H1 (cell line): ENCODE data around the gene IER3IP1. TPM values are rescaled to one million over a fixed set of nuclear protein-coding genes. Genes with fewer than 3 reads are reported as not detected.

Source experiments
- CTCF ChIA-PET: fragments of 300-600 bp; sonication (Branson Sonifier 250); formaldehyde crosslinking; loops from one replicate; lab custom pipeline; 2021; ENCODE audit not compliant: partially characterized antibody; lab: Charles Lee
- POLR2A ChIA-PET: fragments of 300-600 bp; sonication (Branson Sonifier 250); formaldehyde crosslinking; loops from one replicate; lab custom pipeline; 2021; ENCODE audit warnings: inconsistent platforms; ENCODE audit not compliant: partially characterized antibody; lab: Charles Lee
- DNase-seq, 2 experiments: peaks; one replicate each; pipeline versions ENCODE4 v3.0.0 to v3.0.0-alpha.2; 2010 to 2022; ENCODE audit warnings: low spot score in 2 of 2, low read depth in 1 of 2, mixed read lengths in 1 of 2
- FAIRE-seq: peaks from 2 replicates; lab custom pipeline; 2011; peaks lifted over from hg19 to GRCh38; lab: Jason Lieb, UNC
- H2AFZ ChIP-seq: 2 replicates; pipeline ENCODE4 v1.8.1; 2012; ENCODE audit warnings: low read length, inconsistent platforms
- H2AK5ac ChIP-seq: 2 replicates; pipeline ENCODE4 v1.6.1; 2013; ENCODE audit warnings: low read depth, low read length
- H2BK120ac ChIP-seq: replicated peaks from 2 replicates; pipeline ENCODE3; 2013; ENCODE audit warnings: low read depth, low read length, inconsistent platforms
- H2BK12ac ChIP-seq: 2 replicates; pipeline ENCODE4 v1.6.1; 2013; ENCODE audit warnings: low read depth, low read length
- H2BK15ac ChIP-seq: 2 replicates; pipeline ENCODE4 v1.6.1; 2013; ENCODE audit warnings: low read length
- H2BK20ac ChIP-seq: 2 replicates; pipeline ENCODE4 v1.6.1; 2013; ENCODE audit warnings: low read length
- H2BK5ac ChIP-seq: 2 replicates; pipeline ENCODE4 v1.6.1; 2013; ENCODE audit warnings: low read depth, low read length
- H3K14ac ChIP-seq: 2 replicates; pipeline ENCODE4 v1.6.1; 2013; ENCODE audit warnings: inconsistent platforms; ENCODE audit not compliant: insufficient read length
- H3K18ac ChIP-seq: 2 replicates; pipeline ENCODE4 v1.6.1; 2013; ENCODE audit warnings: low read length; ENCODE audit errors: extremely low read depth
- H3K23ac ChIP-seq: 2 replicates; pipeline ENCODE4 v1.6.1; 2013; ENCODE audit warnings: inconsistent platforms; ENCODE audit not compliant: insufficient read length
- H3K23me2 ChIP-seq: 2 replicates; pipeline ENCODE4 v1.6.1; 2013; ENCODE audit warnings: low read depth, low read length
- H3K27ac ChIP-seq: 2 replicates; pipeline ENCODE4 v1.6.1; 2011; ENCODE audit warnings: low read depth, low read length, inconsistent platforms
- H3K27me3 ChIP-seq, 4 experiments: replicated peaks in 1 of 4; 1 replicate in 1 of 4; 2 replicates in 3 of 4; pipeline versions ENCODE4 v1.6.1 to v1.8.1; 2011 to 2013; ENCODE audit warnings: low read length in 3 of 4, mild to moderate bottlenecking in 3 of 4, inconsistent platforms in 2 of 4, mixed read lengths in 2 of 4, moderate library complexity in 1 of 4; ENCODE audit not compliant: control insufficient read depth in 3 of 4, insufficient read depth in 3 of 4; ENCODE audit errors: extremely low read depth in 1 of 4
- H3K36me3 ChIP-seq, 4 experiments: 2 replicates each; pipeline versions ENCODE4 v1.6.1 to v1.8.1; 2011 to 2013; ENCODE audit warnings: mild to moderate bottlenecking in 4 of 4, low read length in 3 of 4, moderate library complexity in 2 of 4, control low read depth in 1 of 4, inconsistent platforms in 1 of 4; ENCODE audit not compliant: insufficient read depth in 4 of 4, control insufficient read depth in 2 of 4
- H3K4ac ChIP-seq: replicated peaks from 2 replicates; pipeline ENCODE3; 2013; ENCODE audit warnings: low read length, low read depth, mixed read lengths, inconsistent platforms; ENCODE audit not compliant: insufficient read length
- H3K4me1 ChIP-seq, 4 experiments: replicated peaks in 1 of 4; 1 replicate in 1 of 4; 2 replicates in 3 of 4; pipeline versions ENCODE4 v1.6.1 to v1.8.1; 2011 to 2013; ENCODE audit warnings: low read length in 3 of 4, inconsistent platforms in 2 of 4, mixed read lengths in 1 of 4; ENCODE audit not compliant: insufficient read depth in 4 of 4, control insufficient read depth in 3 of 4
- H3K4me2 ChIP-seq, 2 experiments: 2 replicates each; pipeline versions ENCODE4 v1.6.1 to v1.8.1; 2011 to 2013; ENCODE audit warnings: low read depth in 2 of 2, low read length in 2 of 2, control low read depth in 1 of 2, inconsistent platforms in 1 of 2, mild to moderate bottlenecking in 1 of 2; ENCODE audit not compliant: insufficient read depth in 1 of 2
- H3K4me3 ChIP-seq, 4 experiments: fragments of 200-600, 300-600 bp in 1 of 4; sonication (generic), shearing (Covaris generic), sonication (Bioruptor Twin) in 1 of 4; 2 replicates each; pipeline versions ENCODE4 v1.5.1 to v1.8.1; 2011 to 2016; ENCODE audit warnings: low read length in 4 of 4, low read depth in 3 of 4, control low read depth in 2 of 4, inconsistent platforms in 2 of 4, mild to moderate bottlenecking in 2 of 4, mixed read lengths in 1 of 4, moderate library complexity in 1 of 4; ENCODE audit not compliant: insufficient read depth in 2 of 4; ENCODE audit errors: extremely low read depth in 1 of 4
- H3K56ac ChIP-seq: replicated peaks from 2 replicates; pipeline ENCODE3; 2013; ENCODE audit warnings: low read depth, mild to moderate bottlenecking, mixed read lengths, low read length, inconsistent platforms; ENCODE audit not compliant: insufficient read length
- H3K79me1 ChIP-seq: 2 replicates; pipeline ENCODE4 v1.6.1; 2013; ENCODE audit warnings: low read depth, low read length, control low read depth
- H3K79me2 ChIP-seq, 2 experiments: 2 replicates each; pipeline versions ENCODE4 v1.6.1 to v1.8.1; 2012 to 2013; ENCODE audit warnings: low read length in 2 of 2, mild to moderate bottlenecking in 2 of 2, inconsistent platforms in 1 of 2; ENCODE audit not compliant: insufficient read depth in 2 of 2, control insufficient read depth in 1 of 2
- H3K9ac ChIP-seq, 4 experiments: replicated peaks in 1 of 4; 1 replicate in 1 of 4; 2 replicates in 3 of 4; pipeline versions ENCODE4 v1.6.1 to v1.8.1; 2011 to 2013; ENCODE audit warnings: low read depth in 3 of 4, low read length in 3 of 4, control low read depth in 2 of 4, mild to moderate bottlenecking in 2 of 4, moderate library complexity in 2 of 4, inconsistent platforms in 1 of 4; ENCODE audit errors: extremely low read depth in 1 of 4
- H3K9me3 ChIP-seq, 2 experiments: 2 replicates each; pipeline versions ENCODE4 v1.6.1 to v1.8.1; 2012 to 2013; ENCODE audit warnings: mild to moderate bottlenecking in 2 of 2, moderate library complexity in 2 of 2, control low read depth in 1 of 2, inconsistent platforms in 1 of 2, low read depth in 1 of 2, low read length in 1 of 2, mixed read lengths in 1 of 2; ENCODE audit not compliant: insufficient read depth in 2 of 2
- H4K20me1 ChIP-seq, 2 experiments: replicated peaks in 1 of 2; 2 replicates each; pipeline versions ENCODE3 to v1.8.1; 2011 to 2013; ENCODE audit warnings: inconsistent platforms in 2 of 2, low read length in 2 of 2, mild to moderate bottlenecking in 1 of 2; ENCODE audit not compliant: insufficient read depth in 2 of 2, control insufficient read depth in 1 of 2
- H4K5ac ChIP-seq: 2 replicates; pipeline ENCODE4 v1.6.1; 2013; ENCODE audit warnings: low read length, low read depth, mixed read lengths, inconsistent platforms; ENCODE audit not compliant: insufficient read length
- H4K8ac ChIP-seq: 2 replicates; pipeline ENCODE4 v1.8.0; 2013; ENCODE audit warnings: mild to moderate bottlenecking, moderate library complexity, low read length, inconsistent platforms; ENCODE audit not compliant: insufficient read depth; ENCODE audit errors: extremely low read depth
- H4K91ac ChIP-seq: replicated peaks from 2 replicates; pipeline ENCODE3; 2013; ENCODE audit warnings: low read length, mixed read lengths, inconsistent platforms; ENCODE audit not compliant: insufficient read length
- ASH2L ChIP-seq: fragments of 200-600, 300-600 bp; sonication (generic); IDR thresholded peaks from one replicate; pipeline ENCODE4 v1.7.1; 2017; ENCODE audit warnings: low read length
- BACH1 ChIP-seq: IDR thresholded peaks from 2 replicates; pipeline ENCODE4 v1.6.1; 2012; ENCODE audit warnings: low read length, improper control_type of control experiment
- BCL11A ChIP-seq, 2 experiments: IDR thresholded peaks; one replicate each; pipeline ENCODE4 v1.6.1; 2011; ENCODE audit warnings: low read depth in 2 of 2, low read length in 2 of 2, mild to moderate bottlenecking in 2 of 2
- CBX5 ChIP-seq: fragments of 300-800, 300-1000 bp; sonication (generic); IDR thresholded peaks from 2 replicates; pipeline ENCODE4 v1.7.1; 2016; ENCODE audit warnings: antibody characterized with exemption, low read length, low read depth
- CHD1 ChIP-seq: IDR thresholded peaks from 2 replicates; pipeline ENCODE4 v1.6.1; 2012; ENCODE audit warnings: low read depth, low read length, improper control_type of control experiment
- CREB1 ChIP-seq: IDR thresholded peaks from 2 replicates; pipeline ENCODE4 v1.6.1; 2012; ENCODE audit warnings: inconsistent platforms
- EP300 ChIP-seq, 2 experiments: IDR thresholded peaks; 1 replicate in 1 of 2; 2 replicates in 1 of 2; pipeline ENCODE4 v1.6.1; 2011 to 2012; ENCODE audit warnings: low read depth in 2 of 2, low read length in 2 of 2, mild to moderate bottlenecking in 2 of 2, borderline replicate concordance in 1 of 2, inconsistent platforms in 1 of 2, moderate library complexity in 1 of 2
- GTF2F1 ChIP-seq: IDR thresholded peaks from 2 replicates; pipeline ENCODE4 v1.6.1; 2012; ENCODE audit warnings: low read depth, low read length, improper control_type of control experiment, borderline replicate concordance
- JUN ChIP-seq: IDR thresholded peaks from 2 replicates; pipeline ENCODE4 v1.6.1; 2011; ENCODE audit warnings: low read depth, mild to moderate bottlenecking, improper control_type of control experiment, low read length
- POLR2A ChIP-seq, 2 experiments: IDR thresholded peaks; 1 replicate in 1 of 2; 2 replicates in 1 of 2; pipeline ENCODE4 v1.6.1; 2011; ENCODE audit warnings: low read depth in 2 of 2, low read length in 2 of 2, mild to moderate bottlenecking in 2 of 2; ENCODE audit errors: control extremely low read depth in 1 of 2
- POU5F1 ChIP-seq: IDR thresholded peaks from 2 replicates; pipeline ENCODE4 v1.6.1; 2011; ENCODE audit warnings: low read depth, mild to moderate bottlenecking, low read length, moderate library complexity
- RBBP5 ChIP-seq: IDR thresholded peaks from 2 replicates; pipeline ENCODE4 v1.7.1; 2012; ENCODE audit warnings: low read depth, mild to moderate bottlenecking, inconsistent platforms, low read length, moderate library complexity, borderline replicate concordance
- SAP30 ChIP-seq: fragments of 300-600 bp; sonication (generic); IDR thresholded peaks from 2 replicates; pipeline ENCODE4 v1.7.1; 2012; ENCODE audit warnings: low read length, moderate library complexity, mild to moderate bottlenecking, inconsistent platforms; ENCODE audit not compliant: insufficient read depth, insufficient replicate concordance
- SP1 ChIP-seq: IDR thresholded peaks from 2 replicates; pipeline ENCODE4 v1.6.1; 2011; ENCODE audit warnings: low read depth, low read length
- SP2 ChIP-seq: IDR thresholded peaks from 2 replicates; pipeline ENCODE4 v1.6.1; 2012; ENCODE audit warnings: mild to moderate bottlenecking, low read length, inconsistent platforms
- SP4 ChIP-seq: IDR thresholded peaks from 2 replicates; pipeline ENCODE4 v1.6.1; 2012; ENCODE audit warnings: low read length, inconsistent platforms
- TCF12 ChIP-seq: IDR thresholded peaks from 2 replicates; pipeline ENCODE4 v1.6.1; 2011; ENCODE audit warnings: low read depth, mild to moderate bottlenecking, low read length
- WGBS, 2 experiments: shearing (Covaris generic) in 1 of 2; methylation state at CpG; one replicate each; pipeline versions ENCODE4 v1.1.6 to v1.1.7; 2013 to 2015; ENCODE audit warnings: low lambda C conversion rate in 2 of 2, mixed read lengths in 2 of 2, inconsistent platforms in 1 of 2, low coverage in 1 of 2, missing lambda C conversion rate in 1 of 2; ENCODE audit not compliant: insufficient replicate concordance in 2 of 2, insufficient coverage in 1 of 2, insufficient read length in 1 of 2; ENCODE audit errors: extremely low coverage in 1 of 2, missing lambda C conversion rate in 1 of 2; 5-methylcytosine and 5-hydroxymethylcytosine counted together
- polyA plus RNA-seq, 7 experiments: library from polyadenylated mRNA; depleted of rRNA in 3 of 7; stranded (reverse) in 5 of 7; unstranded in 2 of 7; fragments of >200 nt in 5 of 7; fragments of 200-250 nt in 2 of 7; gene quantifications; 1 replicate in 5 of 7; 2 replicates in 1 of 7; 4 replicates in 1 of 7; pipeline versions ENCODE4 v1.2.1 to v1.2.3, GENCODE V29; 2011 to 2013; ENCODE audit warnings: missing spikeins in 2 of 7, mixed read lengths in 2 of 7
- total RNA-seq: library from RNA; stranded (reverse); fragmentation: NEBNext Ultra II Directional; extraction: Animal tissue kit (Norgen Biotek cat#: 25700); gene quantifications from 2 replicates; pipeline ENCODE4 v1.2.1, GENCODE V29; 2021

IER3IP1 gene
- total and polyA plus RNA-seq, 2 of the 8 experiments (the other 6 are each of a cell fraction or from before 2014, with no cell fraction given), result 6.0 to 8.5 TPM

GRCh38 chr18:47166294-47166693 is 9.9 kb downstream of the IER3IP1 start:
- ChIA-PET CTCF (no interaction called here), POLR2A (no interaction called here)
- H2BK5ac ChIP-seq, result no peak overlapping the region
- H4K8ac ChIP-seq, result no peak overlapping the region
- 92% methylated on average over 2 of the region's 2 CpGs; no CpG with 5 or more reads in 1 of the 2 experiments for WGBS, 2 experiments
- H3K18ac ChIP-seq, result no peak overlapping the region
- H3K27ac ChIP-seq, result no peak overlapping the region
- H2AK5ac ChIP-seq, result no peak overlapping the region
- H3K23me2 ChIP-seq, result no peaks in the 10 kb centered on the region
- DNase-seq (no peak), FAIRE-seq (no peak)
- no peaks in the 10 kb centered on the region for H3K9me3 ChIP-seq
- no peak overlapping the region for H3K9ac ChIP-seq
- H2BK15ac ChIP-seq, result no peak overlapping the region
- peaks cover 0 to 9% of the 10 kb centered on the region in 2 experiments for H4K20me1 ChIP-seq
- H3K27me3 ChIP-seq, result no peaks in the 10 kb centered on the region
- no peaks in the 10 kb centered on the region; a peak in 1 of 8 replicates for H3K36me3 ChIP-seq
- H2BK120ac ChIP-seq, result no peak overlapping the region
- no peak overlapping the region for H3K4me3 ChIP-seq
- peaks cover 0 to 64% of the 10 kb centered on the region in 2 experiments; a peak in 2 of 4 replicates for H3K79me2 ChIP-seq
- H3K4me1 ChIP-seq, result no peaks in the 10 kb centered on the region
- H3K4ac ChIP-seq, result no peak overlapping the region
- H3K79me1 ChIP-seq, result peaks cover 4% of the 10 kb centered on the region; the same call in 1 of the 2 replicates
- H3K23ac ChIP-seq, result no peak overlapping the region
- H2BK12ac ChIP-seq, result no peak overlapping the region
- H2AFZ ChIP-seq, result no peak overlapping the region
- no peak overlapping the region for H3K4me2 ChIP-seq
- no peak overlapping the region for H4K5ac ChIP-seq
- no peak overlapping the region for H4K91ac ChIP-seq
- no peak overlapping the region for H2BK20ac ChIP-seq
- no peak overlapping the region for H3K14ac ChIP-seq
- H3K56ac ChIP-seq, result no peak overlapping the region
- TF ChIP-seq RBBP5 (no peak), SP4 (no peak), CBX5 (no peak), JUN (no peak), CREB1 (no peak), SP1 (no peak), POU5F1 (no peak), GTF2F1 (no peak), SAP30 (no peak), BCL11A (IDR thresholded peaks at IDR 0.05; ENCODE audit: low read depth in 2 of 2, low read length in 2 of 2) (no peak), EP300 (IDR thresholded peaks at IDR 0.05; ENCODE audit: borderline replicate concordance in 1 of 2, low read depth in 2 of 2, low read length in 2 of 2) (no peak), BACH1 (no peak), POLR2A (IDR thresholded peaks at IDR 0.05; ENCODE audit: control extremely low read depth in 1 of 2, low read depth in 2 of 2, low read length in 2 of 2) (no peak), SP2 (no peak), ASH2L (no peak), TCF12 (no peak), CHD1 (no peak)
